Cardiac fibroblast (primary cell): ENCODE measurements around the gene PRSS27.
"Not testable (repeated sequence)": the region's sequence is repeated elsewhere in the genome, so short reads cannot be mapped to it uniquely, and the experiment has no call there.

ENCODE experiments used
- DNase-seq, 2 donors: peaks; one replicate each; pipeline versions ENCODE4 v3.0.0 to v3.0.0-alpha.2; 2010; ENCODE audit warnings: low read depth in 2 of 2
- H3K4me3 ChIP-seq, 2 donors: replicated peaks in 1 of 2; 1 replicate in 1 of 2; 2 replicates in 1 of 2; pipeline ENCODE4 v1.5.1; 2011; ENCODE audit warnings: low read depth in 2 of 2, low read length in 2 of 2, mild to moderate bottlenecking in 2 of 2, moderate library complexity in 1 of 2
- CTCF ChIP-seq: IDR thresholded peaks from one replicate; pipeline ENCODE4 v1.5.1; 2011; ENCODE audit warnings: low read depth, mild to moderate bottlenecking, low read length, inconsistent platforms

The PRSS27 gene

DNA sequence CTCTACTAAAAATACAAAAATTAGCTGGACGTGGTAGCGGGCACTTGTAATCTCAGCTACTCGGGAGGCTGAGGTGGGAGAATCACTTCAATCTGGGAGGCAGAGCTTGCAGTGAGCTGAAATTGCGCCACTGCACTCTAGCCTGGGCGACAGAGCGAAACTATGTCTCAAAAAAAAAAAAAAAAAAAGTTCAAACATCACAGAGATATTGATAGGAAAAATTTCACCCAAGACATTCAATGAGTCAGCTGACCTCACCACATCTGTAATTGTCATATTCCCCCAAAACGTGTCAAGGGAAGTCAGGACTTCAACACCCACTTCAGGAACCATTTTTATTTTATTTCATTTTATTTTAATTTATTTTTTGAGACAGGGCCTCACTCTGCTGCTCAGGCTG is 8.0 kb upstream of the PRSS27 start:
- no peak for TF ChIP-seq CTCF
- no peak for DNase-seq
- no peak overlapping the region for H3K4me3 ChIP-seq

DNA sequence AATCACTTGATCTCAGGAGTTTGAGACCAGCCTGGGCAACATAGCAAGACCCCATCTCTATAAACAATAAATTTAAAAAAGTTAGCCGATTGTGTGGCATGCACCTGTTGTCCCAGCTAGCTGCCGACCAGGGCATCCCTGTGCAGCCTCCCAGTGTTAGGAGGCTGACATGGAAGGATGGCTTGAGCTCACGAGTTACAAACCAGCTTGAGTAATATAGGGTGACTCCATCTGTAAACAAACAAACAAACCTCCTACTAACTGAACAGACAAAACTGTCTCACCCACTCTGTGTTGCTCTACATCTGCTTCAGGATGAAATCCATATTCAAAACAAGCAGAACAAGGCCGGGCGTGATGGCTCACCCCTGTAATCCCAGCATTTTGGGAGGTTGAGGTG is 6.9 kb upstream of the PRSS27 start:
- TF ChIP-seq CTCF = no peak
- no peak overlapping the region for H3K4me3 ChIP-seq
- DNase-seq = no peak

- DNase-seq = no peak
- H3K4me3 ChIP-seq = no peak overlapping the region
- TF ChIP-seq CTCF = no peak
Measured at GRCh38 chr16:2724816-2725348, 4.9 kb upstream of the PRSS27 start.

DNA sequence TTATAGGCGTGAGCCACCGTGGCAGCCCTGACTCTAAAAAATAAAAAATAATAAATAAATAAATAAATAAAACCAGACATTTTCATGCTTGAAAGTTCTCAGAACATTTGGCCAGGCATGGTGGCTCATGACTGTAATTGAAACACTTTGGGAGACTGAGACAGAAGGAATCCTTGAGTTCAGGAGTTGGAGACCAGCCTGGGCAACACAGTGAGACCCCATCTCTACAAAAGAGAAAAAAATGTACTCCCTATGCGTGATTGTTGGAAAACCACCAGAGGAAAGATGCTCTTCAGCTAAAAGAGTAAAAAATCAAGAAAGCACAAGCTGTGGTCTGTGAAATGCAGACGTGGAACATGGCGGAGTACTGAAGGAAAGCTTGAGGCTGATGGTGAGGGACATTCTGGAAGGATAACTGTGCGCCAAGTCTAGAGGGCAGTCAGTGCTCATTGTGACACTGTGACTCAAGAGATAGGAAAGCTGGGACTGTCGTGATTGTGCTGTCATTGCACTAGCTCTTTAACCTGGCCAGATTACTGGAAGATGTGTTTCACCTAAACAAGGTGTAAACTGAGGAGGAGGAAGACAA is 4.2 kb upstream of the PRSS27 start:
- TF ChIP-seq CTCF = no peak
- no peak overlapping the region for H3K4me3 ChIP-seq
- DNase-seq = no peak

GRCh38 chr16:2721634-2722173 is 1.7 kb upstream of the PRSS27 start:
- H3K4me3 ChIP-seq = peak overlapping the region; percentile 40 to 47
- DNase-seq = not testable (repeated sequence)

DNA sequence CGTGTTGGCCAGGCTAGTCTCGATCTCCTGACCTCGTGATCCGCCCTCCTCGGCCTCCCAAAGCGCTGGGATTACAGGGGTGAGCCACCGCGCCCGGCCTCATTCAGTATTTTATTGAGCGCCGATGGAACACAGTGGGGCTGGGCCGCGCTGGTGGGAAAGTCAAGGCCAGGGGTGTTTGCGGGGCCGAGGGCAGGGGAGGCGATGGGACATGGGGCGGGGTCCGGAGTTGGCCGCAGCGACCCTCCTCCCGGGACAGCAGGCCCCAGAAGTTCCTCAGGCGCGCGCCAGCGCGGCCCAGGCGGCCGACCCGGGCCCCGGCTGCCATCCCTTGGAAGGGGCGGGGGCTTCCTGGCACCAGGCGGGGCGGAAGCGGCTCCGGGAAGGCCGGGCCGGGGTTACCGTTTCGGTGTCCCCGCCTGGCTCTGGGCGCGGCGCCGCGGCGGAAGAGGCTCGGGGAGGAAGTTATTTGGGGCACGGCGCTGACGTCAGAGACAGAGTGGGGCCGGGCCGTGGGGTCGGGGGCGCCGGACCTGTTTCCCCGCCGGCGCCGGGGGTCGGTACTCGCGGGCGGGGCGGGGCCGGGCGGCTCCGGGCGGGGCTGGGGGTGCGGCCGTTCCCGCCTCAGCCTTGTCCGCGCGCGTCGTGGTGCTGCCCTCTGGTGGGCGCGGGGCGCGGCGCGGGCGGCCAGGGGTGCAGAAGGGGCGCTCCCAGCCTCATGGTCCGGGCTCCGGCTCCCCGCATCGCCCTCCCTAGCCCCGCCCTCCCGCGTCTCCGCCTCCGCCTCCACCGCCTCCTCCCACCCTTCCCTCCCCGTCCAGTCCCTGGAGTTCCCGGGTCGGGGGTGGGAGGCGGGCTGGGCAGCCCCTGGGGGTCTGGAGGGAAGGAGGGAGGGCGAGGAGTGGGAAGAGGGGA is 952 bp upstream of the PRSS27 start:
- peak overlapping the region; percentile 47 to 56 for H3K4me3 ChIP-seq
- peak; percentile 78 to 86 for DNase-seq
- TF ChIP-seq CTCF = peak; percentile 21

GRCh38 chr16:2719328-2720063 is 528 bp downstream of the PRSS27 start:
- no peak for TF ChIP-seq CTCF
- no peak for DNase-seq

More at GRCh38 chr16:2719328-2720063, 528 bp downstream of the PRSS27 start:
- no peak overlapping the region for H3K4me3 ChIP-seq
